HEK293 (cell line): ENCODE data around the gene SLC5A10.

Experiments
- KLF16 ChIP-seq: fragments of 450-650 bp; formaldehyde crosslinking; IDR thresholded peaks from 2 replicates; pipeline ENCODE4 v1.5.1; 2017; ENCODE audit warnings: missing biosample characterization, missing genetic modification characterization
- ZBTB1 ChIP-seq: fragments of 450-650 bp; formaldehyde crosslinking; IDR thresholded peaks from 2 replicates; pipeline ENCODE4 v1.5.1; 2016; ENCODE audit warnings: missing biosample characterization, missing genetic modification characterization
- ZNF140 ChIP-seq: fragments of 450-650 bp; formaldehyde crosslinking; IDR thresholded peaks from 2 replicates; pipeline ENCODE4 v1.5.1; 2016; ENCODE audit warnings: missing biosample characterization, missing genetic modification characterization
- ZNF2 ChIP-seq: fragments of 450-650 bp; formaldehyde crosslinking; IDR thresholded peaks from 2 replicates; pipeline ENCODE4 v1.5.1; 2016; ENCODE audit warnings: missing biosample characterization, missing genetic modification characterization
- ZNF221 ChIP-seq: fragments of 450-650 bp; formaldehyde crosslinking; IDR thresholded peaks from 2 replicates; pipeline ENCODE4 v1.5.1; 2017; ENCODE audit warnings: missing biosample characterization, missing genetic modification characterization, borderline replicate concordance
- ZNF335 ChIP-seq: fragments of 450-650 bp; formaldehyde crosslinking; conservative IDR thresholded peaks from 2 replicates; pipeline ENCODE4 v1.5.1; 2016; ENCODE audit warnings: missing biosample characterization, missing genetic modification characterization
- ZNF394 ChIP-seq: fragments of 450-650 bp; formaldehyde crosslinking; IDR thresholded peaks from 2 replicates; pipeline ENCODE4 v1.5.1; 2016; ENCODE audit warnings: missing biosample characterization, missing genetic modification characterization, mild to moderate bottlenecking, moderate library complexity, borderline replicate concordance
- TF ChIP-seq, protein P1 (sequence below): fragments of 450-650 bp; formaldehyde crosslinking; IDR thresholded peaks from 2 replicates; pipeline ENCODE4 v1.5.1; 2016; ENCODE audit warnings: missing biosample characterization, missing genetic modification characterization
- TF ChIP-seq, protein P2 (sequence below): fragments of 450-650 bp; formaldehyde crosslinking; IDR thresholded peaks from 2 replicates; pipeline ENCODE4 v1.5.0; 2017; ENCODE audit warnings: missing biosample characterization, missing genetic modification characterization, borderline replicate concordance

DNA sequence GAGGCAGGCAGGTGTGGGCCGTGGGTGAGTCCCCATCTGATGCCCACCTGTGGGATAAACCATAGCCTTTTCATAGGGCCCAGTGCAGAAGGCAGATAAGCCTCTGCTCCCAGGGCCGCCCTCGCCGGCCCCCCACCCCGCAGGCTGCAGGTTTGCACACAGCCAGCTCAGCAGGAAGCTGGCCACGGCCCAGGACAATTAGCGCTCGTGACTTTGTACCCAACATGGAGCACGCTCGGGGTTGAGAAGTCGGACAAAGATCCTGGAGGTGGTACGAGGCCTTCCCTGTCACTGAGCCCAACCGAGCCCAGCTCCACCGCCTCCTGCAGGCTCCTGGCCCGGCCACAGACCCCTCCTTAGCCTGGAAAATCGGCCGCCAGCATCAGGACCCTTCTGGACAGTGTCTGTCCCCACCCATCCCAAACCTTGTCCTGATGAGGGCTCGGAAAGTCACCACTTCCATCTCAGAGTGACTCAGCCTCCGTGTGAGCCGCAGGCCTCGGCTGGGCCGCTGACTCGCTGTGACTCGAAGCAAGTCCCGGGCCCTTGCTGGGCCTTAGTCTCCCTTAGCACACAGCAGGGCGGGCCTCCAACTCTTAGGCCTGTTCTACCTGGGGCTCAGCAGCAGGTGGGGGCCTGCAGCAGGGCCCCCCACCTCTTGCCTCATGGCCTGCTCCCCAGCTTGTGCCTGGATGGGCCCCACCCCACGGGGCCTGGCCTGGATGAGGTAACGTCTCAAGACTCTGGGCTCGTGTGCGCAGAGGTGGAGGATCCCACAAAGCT, 29.9 kb downstream of the SLC5A10 start:
- TF ChIP-seq, protein P1, sequence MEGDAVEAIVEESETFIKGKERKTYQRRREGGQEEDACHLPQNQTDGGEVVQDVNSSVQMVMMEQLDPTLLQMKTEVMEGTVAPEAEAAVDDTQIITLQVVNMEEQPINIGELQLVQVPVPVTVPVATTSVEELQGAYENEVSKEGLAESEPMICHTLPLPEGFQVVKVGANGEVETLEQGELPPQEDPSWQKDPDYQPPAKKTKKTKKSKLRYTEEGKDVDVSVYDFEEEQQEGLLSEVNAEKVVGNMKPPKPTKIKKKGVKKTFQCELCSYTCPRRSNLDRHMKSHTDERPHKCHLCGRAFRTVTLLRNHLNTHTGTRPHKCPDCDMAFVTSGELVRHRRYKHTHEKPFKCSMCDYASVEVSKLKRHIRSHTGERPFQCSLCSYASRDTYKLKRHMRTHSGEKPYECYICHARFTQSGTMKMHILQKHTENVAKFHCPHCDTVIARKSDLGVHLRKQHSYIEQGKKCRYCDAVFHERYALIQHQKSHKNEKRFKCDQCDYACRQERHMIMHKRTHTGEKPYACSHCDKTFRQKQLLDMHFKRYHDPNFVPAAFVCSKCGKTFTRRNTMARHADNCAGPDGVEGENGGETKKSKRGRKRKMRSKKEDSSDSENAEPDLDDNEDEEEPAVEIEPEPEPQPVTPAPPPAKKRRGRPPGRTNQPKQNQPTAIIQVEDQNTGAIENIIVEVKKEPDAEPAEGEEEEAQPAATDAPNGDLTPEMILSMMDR (tag by site-specific recombination) = no peak
- peak; percentile 67 for TF ChIP-seq ZNF335 (tag by site-specific recombination)
- TF ChIP-seq ZNF2 (tag by site-specific recombination) = no peak
- TF ChIP-seq ZNF140 (tag by site-specific recombination) = no peak
- TF ChIP-seq, protein P2, sequence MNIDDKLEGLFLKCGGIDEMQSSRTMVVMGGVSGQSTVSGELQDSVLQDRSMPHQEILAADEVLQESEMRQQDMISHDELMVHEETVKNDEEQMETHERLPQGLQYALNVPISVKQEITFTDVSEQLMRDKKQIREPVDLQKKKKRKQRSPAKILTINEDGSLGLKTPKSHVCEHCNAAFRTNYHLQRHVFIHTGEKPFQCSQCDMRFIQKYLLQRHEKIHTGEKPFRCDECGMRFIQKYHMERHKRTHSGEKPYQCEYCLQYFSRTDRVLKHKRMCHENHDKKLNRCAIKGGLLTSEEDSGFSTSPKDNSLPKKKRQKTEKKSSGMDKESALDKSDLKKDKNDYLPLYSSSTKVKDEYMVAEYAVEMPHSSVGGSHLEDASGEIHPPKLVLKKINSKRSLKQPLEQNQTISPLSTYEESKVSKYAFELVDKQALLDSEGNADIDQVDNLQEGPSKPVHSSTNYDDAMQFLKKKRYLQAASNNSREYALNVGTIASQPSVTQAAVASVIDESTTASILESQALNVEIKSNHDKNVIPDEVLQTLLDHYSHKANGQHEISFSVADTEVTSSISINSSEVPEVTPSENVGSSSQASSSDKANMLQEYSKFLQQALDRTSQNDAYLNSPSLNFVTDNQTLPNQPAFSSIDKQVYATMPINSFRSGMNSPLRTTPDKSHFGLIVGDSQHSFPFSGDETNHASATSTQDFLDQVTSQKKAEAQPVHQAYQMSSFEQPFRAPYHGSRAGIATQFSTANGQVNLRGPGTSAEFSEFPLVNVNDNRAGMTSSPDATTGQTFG = no peak
- TF ChIP-seq ZNF221 (tag by site-specific recombination) = no peak
- no peak for TF ChIP-seq ZBTB1 (tag by site-specific recombination)
- TF ChIP-seq KLF16 (tag by site-specific recombination) = 0 out of 2 replicates have a peak, but pooled peaks have one; percentile 15
- 0 out of 2 replicates have a peak, but pooled peaks have one; percentile 23 for TF ChIP-seq ZNF394 (tag by site-specific recombination)
